ENCODE data around the gene PTER. TPM values are rescaled to one million over a fixed set of nuclear protein-coding genes. Genes with fewer than 3 reads are reported as not detected.
A peak's percentile ranks its signal among the peaks of the same experiment; 100 is the strongest.

PTER gene
- 25.7 TPM for total RNA-seq
- long read RNA-seq, partial matches to known transcripts: 1 of 20 reads
- long read RNA-seq, other reads (novel, unspliced or antisense): 11 of 20 reads

GRCh38 chr10:16436758-16437539 is at the start of gene PTER:
TSS of gene PTER (plus strand) at chr10:16437010. CDS start at chr10:16484385, 47,375 bp downstream.
- intact Hi-C loops (cut with micrococcal nuclease): no loop called here
- ATAC-seq: peak; percentile 100
- DNase-seq: peak; percentile 99

- intact Hi-C loops (cut with micrococcal nuclease): no loop called here
- no peak for DNase-seq
- ATAC-seq: no peak
Observed at GRCh38 chr10:16392531-16393069, 44.2 kb upstream of the PTER start.

GRCh38 chr10:16393271-16393858 is 43.4 kb upstream of the PTER start:
- no peak for DNase-seq
- no peak for ATAC-seq
- intact Hi-C loops (cut with micrococcal nuclease): no loop called here

GRCh38 chr10:16401416-16401815 is 35.4 kb upstream of the PTER start:
- DNase-seq (no peak), ATAC-seq (no peak)
- intact Hi-C loops (cut with micrococcal nuclease): no loop called here

GRCh38 chr10:16408379-16408778 is 28.4 kb upstream of the PTER start:
- intact Hi-C loops (cut with micrococcal nuclease): no loop called here
- DNase-seq (no peak), ATAC-seq (no peak)

- intact Hi-C loops (cut with micrococcal nuclease): no loop called here
- no peak for DNase-seq
- ATAC-seq: no peak
Observed at GRCh38 chr10:16417341-16417740, 19.5 kb upstream of the PTER start.

GRCh38 chr10:16423599-16423998 is 13.2 kb upstream of the PTER start:
- DNase-seq (no peak), ATAC-seq (no peak)
- intact Hi-C loops (cut with micrococcal nuclease): no loop called here

- DNase-seq (no peak), ATAC-seq (no peak)
- intact Hi-C loops (cut with micrococcal nuclease): no loop called here
Observed at GRCh38 chr10:16425449-16425848, 11.4 kb upstream of the PTER start.

- intact Hi-C loops (cut with micrococcal nuclease): no loop called here
- ATAC-seq (no peak), DNase-seq (no peak)
Observed at GRCh38 chr10:16429539-16429938, 7.3 kb upstream of the PTER start.

- intact Hi-C loops (cut with micrococcal nuclease): no loop called here
- ATAC-seq (peak; percentile 53), DNase-seq (no peak)
Observed at GRCh38 chr10:16436367-16436757, 448 bp upstream of the PTER start.

GRCh38 chr10:16437540-16437894 is 707 bp downstream of the PTER start:
- ATAC-seq (no peak), DNase-seq (no peak)
- intact Hi-C loops (cut with micrococcal nuclease): no loop called here

GRCh38 chr10:16439295-16439694 is 2.5 kb downstream of the PTER start:
- DNase-seq (no peak), ATAC-seq (no peak)
- intact Hi-C loops (cut with micrococcal nuclease): no loop called here

- ATAC-seq (no peak), DNase-seq (no peak)
- intact Hi-C loops (cut with micrococcal nuclease): no loop called here
Observed at GRCh38 chr10:16440396-16441133, 3.8 kb downstream of the PTER start.

- ATAC-seq (no peak), DNase-seq (no peak)
- intact Hi-C loops (cut with micrococcal nuclease): no loop called here
Observed at GRCh38 chr10:16441173-16441840, 4.5 kb downstream of the PTER start.

- no peak for ATAC-seq
- no peak for DNase-seq
- intact Hi-C loops (cut with micrococcal nuclease): no loop called here
Observed at GRCh38 chr10:16442914-16443313, 6.1 kb downstream of the PTER start.

- ATAC-seq: peak; percentile 64
- intact Hi-C loops (cut with micrococcal nuclease): no loop called here
- DNase-seq: no peak
Observed at GRCh38 chr10:16445770-16446469, 9.1 kb downstream of the PTER start.

GRCh38 chr10:16449454-16449853 is 12.6 kb downstream of the PTER start:
- ATAC-seq: no peak
- intact Hi-C loops (cut with micrococcal nuclease): no loop called here

GRCh38 chr10:16458166-16458955 is 21.6 kb downstream of the PTER start:
- ATAC-seq (no peak), DNase-seq (no peak)
- intact Hi-C loops (cut with micrococcal nuclease): no loop called here

More at GRCh38 chr10:16449454-16449853, 12.6 kb downstream of the PTER start:
- no peak for DNase-seq

Data from left ventricle myocardium superior (tissue), 1 donor.